SH-SY5Y (cell line): ENCODE data around the gene MAP3K5.

Source experiments
- GATA2 ChIP-seq: IDR thresholded peaks from 2 replicates; pipeline ENCODE4 v1.6.1; 2011; ENCODE audit warnings: mild to moderate bottlenecking, low read depth, low read length
- GATA3 ChIP-seq: IDR thresholded peaks from 2 replicates; pipeline ENCODE4 v1.6.1; 2011; ENCODE audit warnings: low read depth, mild to moderate bottlenecking, low read length, moderate library complexity

DNA sequence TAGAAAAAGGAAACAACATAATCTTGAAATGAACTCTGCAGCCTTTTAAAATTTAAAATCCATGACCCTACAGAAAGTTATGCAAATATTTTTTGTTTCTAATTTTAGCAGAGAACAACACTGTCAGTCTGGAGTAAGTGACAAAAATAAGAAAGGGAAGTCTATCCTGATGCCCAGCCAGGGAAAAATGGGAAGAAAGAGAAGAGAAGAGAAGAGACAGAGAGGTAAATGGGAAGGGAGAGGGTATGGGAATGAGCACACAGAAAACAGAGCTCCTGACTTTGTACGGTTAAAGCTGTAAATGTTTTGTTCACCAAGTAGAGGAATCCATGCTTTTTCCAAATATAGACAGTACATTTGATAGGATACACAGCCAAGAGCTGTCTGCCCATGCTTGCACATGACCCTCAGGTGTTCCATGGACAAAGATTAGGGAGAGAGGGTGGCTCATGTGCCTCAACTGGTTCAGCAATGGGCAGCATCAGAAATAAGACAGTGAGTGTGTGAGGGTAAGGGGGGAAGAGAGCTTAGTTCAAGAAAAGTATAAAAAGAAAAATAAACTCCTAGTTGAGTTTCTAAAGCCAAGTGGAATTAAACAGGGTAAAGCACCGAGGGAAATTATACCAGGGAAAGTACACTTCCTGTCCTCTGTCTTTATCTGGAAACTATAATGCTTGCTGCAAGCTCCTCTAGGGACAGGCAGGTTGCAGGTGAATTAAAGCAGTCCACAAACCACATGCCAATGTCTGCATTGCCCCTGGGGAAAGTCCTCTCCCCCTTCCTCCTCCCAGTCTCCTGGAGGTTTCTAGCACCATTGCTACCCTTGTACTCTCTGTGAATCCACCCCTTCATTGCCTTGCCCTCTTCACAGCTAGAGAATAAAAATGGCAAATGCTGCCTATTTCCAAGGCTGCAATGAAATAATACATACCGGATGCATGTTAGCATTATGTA is 30.0 kb downstream of the MAP3K5 start:
- TF ChIP-seq GATA2 (no peak), GATA3 (no peak)
